ENCODE results near the gene NEUROG2. TPM values are rescaled to one million over a fixed set of nuclear protein-coding genes. Genes with fewer than 3 reads are reported as not detected.

Gene NEUROG2
- total RNA-seq, 1 experiment from 2014 or later = not detected

- Histone ChIP-seq H4K8ac (replicated peaks; ENCODE audit: insufficient read length, low read depth, low read length) (no peak overlapping the region), H3K9ac (ENCODE audit: extremely low read depth, insufficient read length, low read length) (no peak overlapping the region), H3K79me2 (ENCODE audit: insufficient read depth, low read length) (no peaks in the 10 kb centered on the region), H2AFZ (ENCODE audit: low read length) (no peak overlapping the region), H3K4ac (ENCODE audit: low read depth, low read length) (no peak overlapping the region), H3T11ph (ENCODE audit: low read length) (no peak overlapping the region), H3K4me1 (ENCODE audit: insufficient read depth, low read length) (0 out of 2 replicates have a peak, but pooled peaks cover 5% of the 10 kb centered on the region), H3K27me3 (ENCODE audit: insufficient read depth, low read length) (peaks cover 91% of the 10 kb centered on the region), H3K18ac (ENCODE audit: insufficient read length, low read depth, low read length) (no peak overlapping the region), H3K23ac (ENCODE audit: insufficient read length, low read depth, low read length) (no peak overlapping the region), H2AK5ac (ENCODE audit: insufficient read length, low read length) (no peak overlapping the region), H4K20me1 (ENCODE audit: control insufficient read depth, insufficient read depth, insufficient read length) (no peaks in the 10 kb centered on the region), H3K56ac (ENCODE audit: insufficient read length, low read depth, low read length) (no peak overlapping the region), H3K9me3 (ENCODE audit: control insufficient read depth, low read depth, low read length) (no peaks in the 10 kb centered on the region), H2BK15ac (ENCODE audit: low read depth, low read length) (no peak overlapping the region), H4K91ac (ENCODE audit: insufficient read length, low read depth, low read length) (no peak overlapping the region), H3K79me1 (ENCODE audit: insufficient read depth, low read depth, low read length, poor library complexity, severe bottlenecking) (no peaks in the 10 kb centered on the region), H3K23me2 (ENCODE audit: insufficient read length, low read depth, low read length, poor library complexity, severe bottlenecking) (peaks cover 37% of the 10 kb centered on the region), H2BK5ac (ENCODE audit: insufficient read length, low read length) (no peak overlapping the region), H2BK120ac (ENCODE audit: low read depth, low read length, poor library complexity, severe bottlenecking) (no peak overlapping the region), H4K5ac (ENCODE audit: insufficient read length, low read depth, low read length) (no peak overlapping the region), H3K27ac (ENCODE audit: insufficient read length, low read depth, low read length) (no peak overlapping the region), H3K4me2 (ENCODE audit: insufficient read depth, insufficient read length, low read length) (peak overlapping the region; percentile 88), H2BK12ac (ENCODE audit: insufficient read length, low read depth, low read length) (no peak overlapping the region), H3K14ac (ENCODE audit: insufficient read depth, low read length) (no peak overlapping the region), H2BK20ac (ENCODE audit: low read depth, low read length, poor library complexity, severe bottlenecking) (no peak overlapping the region)
- no peak for TF ChIP-seq CTCF (conservative IDR thresholded peaks at IDR 0.05)
- peaks cover 46 to 63% of the 10 kb centered on the region in 2 experiments for H3K4me1 Mint-ChIP-seq
- DNase-seq = peak; percentile 56
- no CpG with 5 or more reads among the region's 15 CpGs for WGBS (ENCODE audit: extremely low coverage, insufficient read length, low lambda C conversion rate)
- peaks cover 0 to 4% (median 0%) of the 10 kb centered on the region in 3 experiments; a peak in 2 of 7 replicates for H3K36me3 Mint-ChIP-seq (ENCODE audit: insufficient read depth in 1 of 3, low read depth in 3 of 3)
- H3K27me3 Mint-ChIP-seq (ENCODE audit: low read depth) = peaks cover 99% of the 10 kb centered on the region
- H3K4me3 Mint-ChIP-seq = peak overlapping the region; percentile 71 to 90
- peak overlapping the region in 1 of 3 experiments; percentile 9; a peak in 1 of 7 replicates for H3K27ac Mint-ChIP-seq
- peaks cover 6 to 18% of the 10 kb centered on the region in 2 experiments; a peak in 3 of 5 replicates for H3K9me3 Mint-ChIP-seq
Observed at GRCh38 chr4:112513971-112514646, 1.9 kb downstream of the NEUROG2 start.
